ENCODE results near the gene HMGA1. TPM values are rescaled to one million over a fixed set of nuclear protein-coding genes. Genes with fewer than 3 reads are reported as not detected.

HMGA1 gene
- total and polyA plus RNA-seq, 2 of the 13 experiments (the other 11 are each of a cell fraction or from before 2014, with no cell fraction given) = 117 to 145 TPM

- no peak for TF ChIP-seq GTF2F1 (IDR thresholded peaks at IDR 0.05; ENCODE audit: low read length)
These were observed 11.0 kb downstream of the HMGA1 start (continued) for GRCh38 chr6:34247481-34248197.

GRCh38 chr6:34248198-34248726 lies 11.6 kb downstream of the HMGA1 start:
- H3K27me3 ChIP-seq (ENCODE audit: control insufficient read depth in 1 of 2, insufficient read depth in 2 of 2, low read length in 2 of 2) = no peaks in the 10 kb centered on the region
- H4K20me1 ChIP-seq (ENCODE audit: insufficient read depth, low read length) = 0 out of 2 replicates have a peak, but pooled peaks cover 4% of the 10 kb centered on the region
- H3K4me3 ChIP-seq (replicated peaks in 1 of 3; ENCODE audit: insufficient read depth in 1 of 3, low read depth in 2 of 3, low read length in 3 of 3) = peak overlapping the region; percentile 70 to 99 (median 82)
- intact Hi-C loops (cut with micrococcal nuclease; ENCODE audit: unreplicated experiment) = loop anchor here (2.0 to 5.0 kb wide), 3 partner anchors 51 to 359 kb away; partner anchors contain the start of gene NUDT3
- H2AFZ ChIP-seq (ENCODE audit: low read length) = no peak overlapping the region
- H3K4me1 ChIP-seq (ENCODE audit: insufficient read depth, low read length) = peaks cover 46% of the 10 kb centered on the region
- H3K79me2 ChIP-seq (ENCODE audit: insufficient read depth, low read length) = no peaks in the 10 kb centered on the region
- POLR2A ChIA-PET = interaction anchor here (1.4 to 5.9 kb wide), 5 partner anchors 25 to 210 kb away, joined by 4 to 100 read pairs (median 15); partner anchors contain the start of gene RPS10
- no peaks in the 10 kb centered on the region for H3K9me3 ChIP-seq (ENCODE audit: low read length)
- in situ Hi-C loops (cut with HindIII; ENCODE audit: extremely low pct_ligation_motif_present, low pct_unique_long_range_greater_than_20kb) = loop anchor here (5.0 to 25.0 kb wide), 2 partner anchors 169 to 364 kb away; no protein-coding TSS in a partner anchor
- peak overlapping the region; percentile 99 for H3K4me2 ChIP-seq (ENCODE audit: low read depth, low read length)
- BruUV-seq (replicated peaks) = TSS peak; percentile 73
- peak overlapping the region; percentile 75 for H3K9ac ChIP-seq (ENCODE audit: insufficient read depth, low read depth, low read length)
- CTCF ChIA-PET (ENCODE audit: low intra/inter-chr PET ratio, low total read pairs) = interaction anchor here (1.3 to 1.9 kb wide), 3 partner anchors 145 to 361 kb away, joined by 5 to 27 read pairs (median 12); partner anchors contain the start of gene NUDT3
- ATAC-seq = peak; percentile 40
- peak; percentile 35 for DNase-seq (ENCODE audit: low spot score)
- H3K36me3 ChIP-seq (replicated peaks in 1 of 2; ENCODE audit: control insufficient read depth in 1 of 2, insufficient read depth in 2 of 2, low read length in 2 of 2) = peaks cover 4 to 14% of the 10 kb centered on the region in 2 experiments; a peak in 4 of 5 replicates
- 7% methylated on average over 15 of the region's 17 CpGs for WGBS (ENCODE audit: low lambda C conversion rate)
- H3K27ac ChIP-seq (ENCODE audit: extremely low read length, insufficient read depth, low read length) = peak overlapping the region; percentile 60
- peak; percentile 77 for FAIRE-seq
- no peak for TF ChIP-seq NFE2 (CRISPR knock-in tag; IDR thresholded peaks at IDR 0.05)
- TF ChIP-seq MAX (IDR thresholded peaks at IDR 0.05) = no peak
- no peak for TF ChIP-seq ZNF777 (CRISPR knock-in tag; IDR thresholded peaks at IDR 0.05)
- TF ChIP-seq CERS6 (CRISPR knock-in tag; IDR thresholded peaks at IDR 0.05) = no peak
- TF ChIP-seq HCFC1 (IDR thresholded peaks at IDR 0.05; ENCODE audit: low read depth, low read length) = no peak
- no peak for TF ChIP-seq ZNF569 (CRISPR knock-in tag; IDR thresholded peaks at IDR 0.05; ENCODE audit: borderline replicate concordance)
- no peak for TF ChIP-seq PRDM15 (CRISPR knock-in tag; IDR thresholded peaks at IDR 0.05)
- TF ChIP-seq JARID2 (CRISPR knock-in tag; IDR thresholded peaks at IDR 0.05; ENCODE audit: insufficient replicate concordance) = no peak
- TF ChIP-seq ZFP41 (CRISPR knock-in tag; IDR thresholded peaks at IDR 0.05; ENCODE audit: borderline replicate concordance) = no peak
- TF ChIP-seq SNAPC5 (CRISPR knock-in tag; IDR thresholded peaks at IDR 0.05; ENCODE audit: borderline replicate concordance) = no peak
- no peak for TF ChIP-seq ZBTB37 (CRISPR knock-in tag; IDR thresholded peaks at IDR 0.05)

Measured in HepG2 (cell line).